ENCODE data around the gene NHLH2. TPM values are rescaled to one million over a fixed set of nuclear protein-coding genes. Genes with fewer than 3 reads are reported as not detected.

Gene NHLH2
- polyA plus RNA-seq, 1 of the 3 experiments (the other 2 are of a cell fraction), result not detected

DNA sequence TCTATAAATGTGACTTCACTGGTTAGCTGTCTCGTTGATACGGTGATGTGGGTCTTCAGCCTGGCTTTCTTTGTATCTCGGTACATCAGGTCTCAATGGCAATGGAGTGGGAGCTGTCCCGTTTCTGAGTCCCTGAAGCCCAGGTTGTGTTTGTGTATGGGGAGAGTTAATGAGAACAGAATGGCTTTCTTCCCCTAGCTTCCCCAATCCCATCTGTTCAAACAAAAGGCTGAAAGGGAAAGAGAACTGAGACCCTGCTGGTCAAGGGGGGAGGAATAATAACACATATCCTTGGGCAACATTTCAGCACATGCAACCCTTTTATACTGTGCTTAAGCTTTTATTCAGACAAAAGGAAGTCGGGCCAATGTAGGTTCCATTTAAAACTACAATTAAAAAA is 44.0 kb downstream of the NHLH2 start (continued):
- TF ChIP-seq, protein P1, sequence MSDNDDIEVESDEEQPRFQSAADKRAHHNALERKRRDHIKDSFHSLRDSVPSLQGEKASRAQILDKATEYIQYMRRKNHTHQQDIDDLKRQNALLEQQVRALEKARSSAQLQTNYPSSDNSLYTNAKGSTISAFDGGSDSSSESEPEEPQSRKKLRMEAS (IDR thresholded peaks at IDR 0.05; ENCODE audit: low read depth), result no peak
- TF ChIP-seq TEAD4 (IDR thresholded peaks at IDR 0.05; ENCODE audit: borderline replicate concordance, insufficient read depth), result no peak

DNA sequence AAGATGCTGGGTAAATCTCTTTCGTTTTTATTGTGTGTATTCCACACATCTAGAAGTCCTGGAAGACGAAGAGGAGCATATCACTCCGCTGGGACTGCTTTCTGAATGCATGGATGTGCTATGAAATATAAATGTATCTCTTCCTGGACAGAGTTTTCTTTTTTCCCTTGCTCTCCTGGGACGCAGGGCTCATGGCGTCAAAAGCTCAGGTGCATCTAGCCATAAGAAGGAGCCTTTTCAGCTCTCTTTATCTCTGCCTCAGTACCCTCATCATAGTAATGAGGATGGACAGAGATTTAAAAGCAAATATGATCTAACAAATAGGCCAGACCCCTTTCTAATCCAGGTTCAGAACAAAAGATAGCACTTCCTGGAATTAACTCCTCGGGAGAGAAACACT is 44.9 kb downstream of the NHLH2 start:
- no peaks in the 10 kb centered on the region for H3K27me3 ChIP-seq (ENCODE audit: insufficient read depth)
- no peak overlapping the region for H3K4me3 ChIP-seq (ENCODE audit: low read depth in 2 of 2, low read length in 1 of 2)
- H3K9me3 ChIP-seq, result no peaks in the 10 kb centered on the region
- ChIA-PET CTCF (interaction anchor here (1.7 kb wide), 1 partner anchor 185 kb away, joined by 4 read pairs; no protein-coding TSS in a partner anchor), POLR2A (interaction anchor here (0.7 kb wide), 1 partner anchor 216 kb away, joined by 4 read pairs; no protein-coding TSS in a partner anchor)
- no peak overlapping the region for H3K9ac ChIP-seq
- H3K36me3 ChIP-seq (replicated peaks in 1 of 2; ENCODE audit: control insufficient read depth in 1 of 2, insufficient read depth in 2 of 2, low read length in 1 of 2), result no peaks in the 10 kb centered on the region
- WGBS (ENCODE audit: low lambda C conversion rate), result 42% methylated on average over 6 of the region's 6 CpGs
- H3F3A ChIP-seq (replicated peaks; ENCODE audit: insufficient read depth), result no peaks in the 10 kb centered on the region
- no peak overlapping the region for H3K27ac ChIP-seq (ENCODE audit: low read depth in 2 of 2, low read length in 1 of 2)
- no peak overlapping the region for H3K4me2 ChIP-seq
- H2AFZ ChIP-seq (ENCODE audit: low read depth), result no peak overlapping the region
- H4K20me1 ChIP-seq (ENCODE audit: insufficient read depth), result no peaks in the 10 kb centered on the region
- no peaks in the 10 kb centered on the region for H3K79me2 ChIP-seq (ENCODE audit: insufficient read depth)
- no peak for TF ChIP-seq GABPA (IDR thresholded peaks at IDR 0.05; ENCODE audit: low read depth)
- TF ChIP-seq, protein P2, sequence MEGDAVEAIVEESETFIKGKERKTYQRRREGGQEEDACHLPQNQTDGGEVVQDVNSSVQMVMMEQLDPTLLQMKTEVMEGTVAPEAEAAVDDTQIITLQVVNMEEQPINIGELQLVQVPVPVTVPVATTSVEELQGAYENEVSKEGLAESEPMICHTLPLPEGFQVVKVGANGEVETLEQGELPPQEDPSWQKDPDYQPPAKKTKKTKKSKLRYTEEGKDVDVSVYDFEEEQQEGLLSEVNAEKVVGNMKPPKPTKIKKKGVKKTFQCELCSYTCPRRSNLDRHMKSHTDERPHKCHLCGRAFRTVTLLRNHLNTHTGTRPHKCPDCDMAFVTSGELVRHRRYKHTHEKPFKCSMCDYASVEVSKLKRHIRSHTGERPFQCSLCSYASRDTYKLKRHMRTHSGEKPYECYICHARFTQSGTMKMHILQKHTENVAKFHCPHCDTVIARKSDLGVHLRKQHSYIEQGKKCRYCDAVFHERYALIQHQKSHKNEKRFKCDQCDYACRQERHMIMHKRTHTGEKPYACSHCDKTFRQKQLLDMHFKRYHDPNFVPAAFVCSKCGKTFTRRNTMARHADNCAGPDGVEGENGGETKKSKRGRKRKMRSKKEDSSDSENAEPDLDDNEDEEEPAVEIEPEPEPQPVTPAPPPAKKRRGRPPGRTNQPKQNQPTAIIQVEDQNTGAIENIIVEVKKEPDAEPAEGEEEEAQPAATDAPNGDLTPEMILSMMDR (IDR thresholded peaks at IDR 0.05), result no peak
- TF ChIP-seq, protein P3, sequence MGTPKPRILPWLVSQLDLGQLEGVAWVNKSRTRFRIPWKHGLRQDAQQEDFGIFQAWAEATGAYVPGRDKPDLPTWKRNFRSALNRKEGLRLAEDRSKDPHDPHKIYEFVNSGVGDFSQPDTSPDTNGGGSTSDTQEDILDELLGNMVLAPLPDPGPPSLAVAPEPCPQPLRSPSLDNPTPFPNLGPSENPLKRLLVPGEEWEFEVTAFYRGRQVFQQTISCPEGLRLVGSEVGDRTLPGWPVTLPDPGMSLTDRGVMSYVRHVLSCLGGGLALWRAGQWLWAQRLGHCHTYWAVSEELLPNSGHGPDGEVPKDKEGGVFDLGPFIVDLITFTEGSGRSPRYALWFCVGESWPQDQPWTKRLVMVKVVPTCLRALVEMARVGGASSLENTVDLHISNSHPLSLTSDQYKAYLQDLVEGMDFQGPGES (IDR thresholded peaks at IDR 0.05; ENCODE audit: low read depth, low read length), result no peak
- TF ChIP-seq, protein P4, sequence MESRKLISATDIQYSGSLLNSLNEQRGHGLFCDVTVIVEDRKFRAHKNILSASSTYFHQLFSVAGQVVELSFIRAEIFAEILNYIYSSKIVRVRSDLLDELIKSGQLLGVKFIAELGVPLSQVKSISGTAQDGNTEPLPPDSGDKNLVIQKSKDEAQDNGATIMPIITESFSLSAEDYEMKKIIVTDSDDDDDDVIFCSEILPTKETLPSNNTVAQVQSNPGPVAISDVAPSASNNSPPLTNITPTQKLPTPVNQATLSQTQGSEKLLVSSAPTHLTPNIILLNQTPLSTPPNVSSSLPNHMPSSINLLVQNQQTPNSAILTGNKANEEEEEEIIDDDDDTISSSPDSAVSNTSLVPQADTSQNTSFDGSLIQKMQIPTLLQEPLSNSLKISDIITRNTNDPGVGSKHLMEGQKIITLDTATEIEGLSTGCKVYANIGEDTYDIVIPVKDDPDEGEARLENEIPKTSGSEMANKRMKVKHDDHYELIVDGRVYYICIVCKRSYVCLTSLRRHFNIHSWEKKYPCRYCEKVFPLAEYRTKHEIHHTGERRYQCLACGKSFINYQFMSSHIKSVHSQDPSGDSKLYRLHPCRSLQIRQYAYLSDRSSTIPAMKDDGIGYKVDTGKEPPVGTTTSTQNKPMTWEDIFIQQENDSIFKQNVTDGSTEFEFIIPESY (IDR thresholded peaks at IDR 0.05; ENCODE audit: borderline replicate concordance, low read depth), result no peak
- no peak for TF ChIP-seq POLR2AphosphoS5 (IDR thresholded peaks at IDR 0.05; ENCODE audit: low read depth, low read length)
- TF ChIP-seq NRF1 (IDR thresholded peaks at IDR 0.05; ENCODE audit: low read depth, low read length), result no peak
- TF ChIP-seq MXI1 (IDR thresholded peaks at IDR 0.05; ENCODE audit: low read depth, low read length), result no peak
- TF ChIP-seq CHD2 (IDR thresholded peaks at IDR 0.05; ENCODE audit: low read length, partially characterized antibody), result no peak
- TF ChIP-seq FOSL2 (IDR thresholded peaks at IDR 0.05; ENCODE audit: borderline replicate concordance, low read depth), result no peak
- no peak for TF ChIP-seq EP300 (IDR thresholded peaks at IDR 0.05; ENCODE audit: borderline replicate concordance in 1 of 2, low read depth in 1 of 2, low read length in 1 of 2)
- TF ChIP-seq, protein P5, sequence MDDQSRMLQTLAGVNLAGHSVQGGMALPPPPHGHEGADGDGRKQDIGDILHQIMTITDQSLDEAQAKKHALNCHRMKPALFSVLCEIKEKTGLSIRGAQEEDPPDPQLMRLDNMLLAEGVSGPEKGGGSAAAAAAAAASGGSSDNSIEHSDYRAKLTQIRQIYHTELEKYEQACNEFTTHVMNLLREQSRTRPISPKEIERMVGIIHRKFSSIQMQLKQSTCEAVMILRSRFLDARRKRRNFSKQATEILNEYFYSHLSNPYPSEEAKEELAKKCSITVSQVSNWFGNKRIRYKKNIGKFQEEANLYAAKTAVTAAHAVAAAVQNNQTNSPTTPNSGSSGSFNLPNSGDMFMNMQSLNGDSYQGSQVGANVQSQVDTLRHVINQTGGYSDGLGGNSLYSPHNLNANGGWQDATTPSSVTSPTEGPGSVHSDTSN (IDR thresholded peaks at IDR 0.05), result no peak
- TF ChIP-seq EZH2phosphoT487 (IDR thresholded peaks at IDR 0.05; ENCODE audit: borderline replicate concordance, low read depth), result no peak
- TF ChIP-seq TAF1 (IDR thresholded peaks at IDR 0.05; ENCODE audit: borderline replicate concordance, low read depth, low read length), result no peak
- TF ChIP-seq YY1 (IDR thresholded peaks at IDR 0.05; ENCODE audit: low read depth), result no peak
- TF ChIP-seq TCF12 (IDR thresholded peaks at IDR 0.05), result no peak
- TF ChIP-seq, protein P6, sequence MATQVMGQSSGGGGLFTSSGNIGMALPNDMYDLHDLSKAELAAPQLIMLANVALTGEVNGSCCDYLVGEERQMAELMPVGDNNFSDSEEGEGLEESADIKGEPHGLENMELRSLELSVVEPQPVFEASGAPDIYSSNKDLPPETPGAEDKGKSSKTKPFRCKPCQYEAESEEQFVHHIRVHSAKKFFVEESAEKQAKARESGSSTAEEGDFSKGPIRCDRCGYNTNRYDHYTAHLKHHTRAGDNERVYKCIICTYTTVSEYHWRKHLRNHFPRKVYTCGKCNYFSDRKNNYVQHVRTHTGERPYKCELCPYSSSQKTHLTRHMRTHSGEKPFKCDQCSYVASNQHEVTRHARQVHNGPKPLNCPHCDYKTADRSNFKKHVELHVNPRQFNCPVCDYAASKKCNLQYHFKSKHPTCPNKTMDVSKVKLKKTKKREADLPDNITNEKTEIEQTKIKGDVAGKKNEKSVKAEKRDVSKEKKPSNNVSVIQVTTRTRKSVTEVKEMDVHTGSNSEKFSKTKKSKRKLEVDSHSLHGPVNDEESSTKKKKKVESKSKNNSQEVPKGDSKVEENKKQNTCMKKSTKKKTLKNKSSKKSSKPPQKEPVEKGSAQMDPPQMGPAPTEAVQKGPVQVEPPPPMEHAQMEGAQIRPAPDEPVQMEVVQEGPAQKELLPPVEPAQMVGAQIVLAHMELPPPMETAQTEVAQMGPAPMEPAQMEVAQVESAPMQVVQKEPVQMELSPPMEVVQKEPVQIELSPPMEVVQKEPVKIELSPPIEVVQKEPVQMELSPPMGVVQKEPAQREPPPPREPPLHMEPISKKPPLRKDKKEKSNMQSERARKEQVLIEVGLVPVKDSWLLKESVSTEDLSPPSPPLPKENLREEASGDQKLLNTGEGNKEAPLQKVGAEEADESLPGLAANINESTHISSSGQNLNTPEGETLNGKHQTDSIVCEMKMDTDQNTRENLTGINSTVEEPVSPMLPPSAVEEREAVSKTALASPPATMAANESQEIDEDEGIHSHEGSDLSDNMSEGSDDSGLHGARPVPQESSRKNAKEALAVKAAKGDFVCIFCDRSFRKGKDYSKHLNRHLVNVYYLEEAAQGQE (IDR thresholded peaks at IDR 0.05; ENCODE audit: low read depth, low read length), result no peak
- TF ChIP-seq JUND (IDR thresholded peaks at IDR 0.05), result no peak
- TF ChIP-seq, protein P7, sequence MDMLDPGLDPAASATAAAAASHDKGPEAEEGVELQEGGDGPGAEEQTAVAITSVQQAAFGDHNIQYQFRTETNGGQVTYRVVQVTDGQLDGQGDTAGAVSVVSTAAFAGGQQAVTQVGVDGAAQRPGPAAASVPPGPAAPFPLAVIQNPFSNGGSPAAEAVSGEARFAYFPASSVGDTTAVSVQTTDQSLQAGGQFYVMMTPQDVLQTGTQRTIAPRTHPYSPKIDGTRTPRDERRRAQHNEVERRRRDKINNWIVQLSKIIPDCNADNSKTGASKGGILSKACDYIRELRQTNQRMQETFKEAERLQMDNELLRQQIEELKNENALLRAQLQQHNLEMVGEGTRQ (IDR thresholded peaks at IDR 0.05; ENCODE audit: borderline replicate concordance, low read depth, low read length), result no peak
- no peak for TF ChIP-seq NFIC (IDR thresholded peaks at IDR 0.05; ENCODE audit: borderline replicate concordance)
- H3K9me2 ChIP-seq, result no peaks in the 10 kb centered on the region
- no peak for DNase-seq
- H3K4me1 ChIP-seq (ENCODE audit: control insufficient read depth in 1 of 2, insufficient read depth in 2 of 2, low read depth in 1 of 2, low read length in 1 of 2), result no peaks in the 10 kb centered on the region
